SK-N-SH (cell line): Measurements from ENCODE around the gene SLC6A13.

ENCODE experiments used
- CHD2 ChIP-seq: fragments of 150-350 bp; IDR thresholded peaks from 2 replicates; pipeline ENCODE4 v1.6.1; 2018; ENCODE audit warnings: low read length; ENCODE audit not compliant: partially characterized antibody
- EZH2phosphoT487 ChIP-seq: fragments of 200-600 bp; sonication (generic); IDR thresholded peaks from 2 replicates; pipeline ENCODE4 v1.6.1; 2017; ENCODE audit warnings: low read depth, mixed run types, mild to moderate bottlenecking, antibody characterized with exemption, moderate library complexity, borderline replicate concordance
- FOSL2 ChIP-seq: IDR thresholded peaks from 2 replicates; pipeline ENCODE4 v1.4.0; 2012; ENCODE audit warnings: low read depth, mild to moderate bottlenecking, moderate library complexity, borderline replicate concordance
- FOXM1 ChIP-seq: IDR thresholded peaks from 2 replicates; pipeline ENCODE4 v1.4.0; 2012; ENCODE audit warnings: low read depth, mild to moderate bottlenecking
- MAX ChIP-seq: IDR thresholded peaks from 2 replicates; pipeline ENCODE4 v1.4.0; 2012; ENCODE audit warnings: low read depth
- NRF1 ChIP-seq: IDR thresholded peaks from 2 replicates; pipeline ENCODE4 v1.6.1; 2012; ENCODE audit warnings: low read depth, mild to moderate bottlenecking, low read length
- RCOR1 ChIP-seq: fragments of 150-350 bp; IDR thresholded peaks from 2 replicates; pipeline ENCODE4 v1.6.1; 2017; ENCODE audit warnings: antibody characterized with exemption, low read length
- SMC3 ChIP-seq: IDR thresholded peaks from 2 replicates; pipeline ENCODE4 v1.6.1; 2012; ENCODE audit warnings: low read depth, low read length, improper control_type of control experiment
- TAF1 ChIP-seq: IDR thresholded peaks from 2 replicates; pipeline ENCODE4 v1.6.1; 2012; ENCODE audit warnings: low read depth, mild to moderate bottlenecking, low read length, moderate library complexity, borderline replicate concordance
- TF ChIP-seq, protein P1 (sequence below): fragments of 200-600 bp; sonication (generic); IDR thresholded peaks from 2 replicates; pipeline ENCODE4 v1.6.1; 2017; ENCODE audit warnings: antibody characterized with exemption, mild to moderate bottlenecking, moderate library complexity

- TF ChIP-seq EZH2phosphoT487, result no peak
- TF ChIP-seq, protein P1, sequence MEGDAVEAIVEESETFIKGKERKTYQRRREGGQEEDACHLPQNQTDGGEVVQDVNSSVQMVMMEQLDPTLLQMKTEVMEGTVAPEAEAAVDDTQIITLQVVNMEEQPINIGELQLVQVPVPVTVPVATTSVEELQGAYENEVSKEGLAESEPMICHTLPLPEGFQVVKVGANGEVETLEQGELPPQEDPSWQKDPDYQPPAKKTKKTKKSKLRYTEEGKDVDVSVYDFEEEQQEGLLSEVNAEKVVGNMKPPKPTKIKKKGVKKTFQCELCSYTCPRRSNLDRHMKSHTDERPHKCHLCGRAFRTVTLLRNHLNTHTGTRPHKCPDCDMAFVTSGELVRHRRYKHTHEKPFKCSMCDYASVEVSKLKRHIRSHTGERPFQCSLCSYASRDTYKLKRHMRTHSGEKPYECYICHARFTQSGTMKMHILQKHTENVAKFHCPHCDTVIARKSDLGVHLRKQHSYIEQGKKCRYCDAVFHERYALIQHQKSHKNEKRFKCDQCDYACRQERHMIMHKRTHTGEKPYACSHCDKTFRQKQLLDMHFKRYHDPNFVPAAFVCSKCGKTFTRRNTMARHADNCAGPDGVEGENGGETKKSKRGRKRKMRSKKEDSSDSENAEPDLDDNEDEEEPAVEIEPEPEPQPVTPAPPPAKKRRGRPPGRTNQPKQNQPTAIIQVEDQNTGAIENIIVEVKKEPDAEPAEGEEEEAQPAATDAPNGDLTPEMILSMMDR, result no peak
- no peak for TF ChIP-seq FOXM1
- TF ChIP-seq TAF1, result no peak
- TF ChIP-seq CHD2, result no peak
- TF ChIP-seq RCOR1, result no peak
- TF ChIP-seq FOSL2, result no peak
- no peak for TF ChIP-seq NRF1
- TF ChIP-seq SMC3, result no peak
- no peak for TF ChIP-seq MAX
Measured at GRCh38 chr12:218221-218620, 44.4 kb downstream of the SLC6A13 start.
